Astrocyte of the cerebellum (primary cell): ENCODE data around the gene LYZL2.
"Not testable (repeated sequence)": the region's sequence is repeated elsewhere in the genome, so short reads cannot be mapped to it uniquely, and the experiment has no call there.

Experiments
- DNase-seq: peaks from one replicate; pipeline ENCODE4 v3.0.0-alpha.2; 2011; ENCODE audit warnings: low read depth
- H3K4me3 ChIP-seq: 2 replicates; pipeline ENCODE4 v1.5.1; 2011; ENCODE audit warnings: mild to moderate bottlenecking, low read depth, low read length, moderate library complexity
- CTCF ChIP-seq: IDR thresholded peaks from 2 replicates; pipeline ENCODE4 v1.5.1; 2012; ENCODE audit warnings: low read length, low read depth, moderate library complexity, mild to moderate bottlenecking; ENCODE audit errors: missing control alignments
- in situ Hi-C: cut with HindIII; loops from 2 replicates; pipeline ENCODE4 v1.10.0; 2017; ENCODE audit warnings: low sequenced_read_pairs

LYZL2 gene

GRCh38 chr10:30619966-30620365, 9.6 kb downstream of the LYZL2 start:
- H3K4me3 ChIP-seq, result no peak overlapping the region
- in situ Hi-C loops, result no loop called here
- TF ChIP-seq CTCF, result no peak
- no peak for DNase-seq

- TF ChIP-seq CTCF, result no peak
- no peak overlapping the region for H3K4me3 ChIP-seq
- DNase-seq, result no peak
- in situ Hi-C loops, result no loop called here
These were observed 12.5 kb downstream of the LYZL2 start for GRCh38 chr10:30617070-30617469.

- in situ Hi-C loops, DNase-seq, H3K4me3 ChIP-seq: not testable (repeated sequence)
These were observed 18.5 kb downstream of the LYZL2 start for GRCh38 chr10:30611041-30611440.

- H3K4me3 ChIP-seq, result no peak overlapping the region
- DNase-seq, result no peak
- in situ Hi-C loops, result no loop called here
- TF ChIP-seq CTCF, result no peak
These were observed 21.7 kb downstream of the LYZL2 start for GRCh38 chr10:30607814-30608213.

- no peak overlapping the region for H3K4me3 ChIP-seq
- in situ Hi-C loops, result no loop called here
- no peak for TF ChIP-seq CTCF
- no peak for DNase-seq
These were observed 23.2 kb downstream of the LYZL2 start for GRCh38 chr10:30606313-30606712.

GRCh38 chr10:30605341-30606121, 24.0 kb downstream of the LYZL2 start:
- H3K4me3 ChIP-seq, DNase-seq, in situ Hi-C loops: not testable (repeated sequence)

- TF ChIP-seq CTCF, result no peak
- DNase-seq, result no peak
- H3K4me3 ChIP-seq, result no peak overlapping the region
- in situ Hi-C loops, result no loop called here
These were observed 26.0 kb downstream of the LYZL2 start for GRCh38 chr10:30603589-30603988.
